ENCODE data around the gene TFAP2E. TPM values are rescaled to one million over a fixed set of nuclear protein-coding genes. Genes with fewer than 3 reads are reported as not detected.

The TFAP2E gene
- total RNA-seq: not detected
- long read RNA-seq: 0 reads

DNA sequence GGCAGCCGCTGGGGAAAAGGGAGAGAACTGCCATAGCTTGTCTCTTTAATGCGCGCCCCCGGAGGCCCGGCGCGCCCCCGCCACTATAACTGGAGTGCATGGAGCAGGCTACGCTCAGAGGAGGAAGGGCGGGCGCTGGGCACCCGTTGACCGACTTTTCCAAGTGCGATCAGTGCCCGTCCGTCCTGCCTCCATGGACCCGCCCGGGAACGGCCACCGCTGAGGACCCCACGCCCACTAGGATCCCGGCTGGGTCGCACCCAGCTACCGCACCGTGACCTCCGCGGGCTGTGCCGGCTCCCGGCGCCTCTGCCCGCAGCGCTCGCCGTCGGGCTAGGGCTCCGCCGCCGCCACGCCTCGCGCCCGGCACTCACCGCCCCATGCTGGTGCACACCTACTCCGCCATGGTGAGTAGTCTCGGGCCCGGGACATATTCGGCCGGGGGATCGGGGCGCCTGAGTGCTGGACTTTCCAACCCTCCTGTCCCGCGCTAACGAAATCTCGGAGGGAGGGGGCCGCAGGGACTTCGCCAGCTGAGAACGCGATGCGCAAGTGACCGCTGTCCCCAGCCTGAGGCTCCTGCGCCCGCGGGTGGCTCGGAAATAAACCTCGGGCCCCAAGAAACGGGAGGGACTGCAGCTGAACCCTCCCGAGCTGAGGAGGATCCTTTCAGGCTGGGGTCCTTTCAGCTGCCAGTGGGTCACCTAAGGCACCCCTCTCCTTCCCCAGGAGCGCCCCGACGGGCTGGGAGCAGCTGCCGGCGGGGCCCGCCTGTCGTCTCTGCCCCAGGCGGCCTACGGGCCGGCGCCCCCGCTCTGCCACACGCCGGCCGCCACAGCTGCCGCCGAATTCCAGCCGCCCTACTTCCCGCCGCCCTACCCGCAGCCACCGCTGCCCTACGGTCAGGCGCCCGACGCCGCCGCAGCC is at the start of gene TFAP2E:
Gene TFAP2E, plus strand, starts transcription at position 117 of the 927 bp plus-strand sequence. Its CDS starts 264 bp downstream, at position 381.
- DNase-seq (ENCODE audit: missing footprints): peak; percentile 75
- no peak for ATAC-seq
- intact Hi-C loops (cut with DNase I): no loop called here

DNA sequence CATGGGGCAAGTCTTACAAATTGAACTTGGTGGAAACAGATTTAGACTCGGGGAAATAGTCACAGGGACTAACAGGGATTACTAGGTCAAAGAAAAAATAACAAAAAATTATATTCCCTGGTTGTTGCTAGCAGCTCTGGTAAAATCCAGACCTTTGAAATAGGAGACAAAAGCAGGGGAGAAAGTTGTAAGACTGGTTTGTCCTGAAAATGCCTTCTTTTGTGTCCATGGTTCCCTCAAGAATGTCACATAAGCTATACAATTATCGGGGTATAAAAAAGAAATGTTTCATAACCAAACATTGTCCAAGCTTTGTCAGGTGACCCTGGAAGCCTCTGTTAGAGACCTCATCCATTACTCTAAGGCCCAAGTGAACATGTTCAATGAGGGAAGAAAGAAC is 49.0 kb upstream of the TFAP2E start:
- DNase-seq (ENCODE audit: missing footprints) (no peak), ATAC-seq (no peak)
- intact Hi-C loops (cut with DNase I): no loop called here

DNA sequence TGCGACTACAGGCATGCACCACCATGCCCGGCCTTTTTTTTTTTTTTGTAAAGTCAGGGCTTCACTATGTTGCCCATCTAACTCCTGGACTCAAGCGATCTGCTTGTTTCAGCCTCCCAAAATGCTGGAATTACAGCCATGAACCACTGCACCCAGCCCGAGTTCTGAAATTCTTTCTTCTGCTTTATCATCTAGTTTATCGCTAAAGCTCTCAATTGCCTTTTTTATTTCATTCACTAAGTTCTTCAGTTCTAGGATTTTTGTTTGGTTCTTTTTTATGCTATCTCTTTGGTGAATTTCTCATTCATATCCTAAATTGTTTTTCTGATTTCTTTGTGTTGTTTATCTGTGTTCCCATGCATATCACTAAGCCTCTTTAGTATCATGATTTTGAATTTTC is 42.9 kb upstream of the TFAP2E start:
- intact Hi-C loops (cut with DNase I): no loop called here
- ATAC-seq (no peak), DNase-seq (ENCODE audit: missing footprints) (no peak)

DNA sequence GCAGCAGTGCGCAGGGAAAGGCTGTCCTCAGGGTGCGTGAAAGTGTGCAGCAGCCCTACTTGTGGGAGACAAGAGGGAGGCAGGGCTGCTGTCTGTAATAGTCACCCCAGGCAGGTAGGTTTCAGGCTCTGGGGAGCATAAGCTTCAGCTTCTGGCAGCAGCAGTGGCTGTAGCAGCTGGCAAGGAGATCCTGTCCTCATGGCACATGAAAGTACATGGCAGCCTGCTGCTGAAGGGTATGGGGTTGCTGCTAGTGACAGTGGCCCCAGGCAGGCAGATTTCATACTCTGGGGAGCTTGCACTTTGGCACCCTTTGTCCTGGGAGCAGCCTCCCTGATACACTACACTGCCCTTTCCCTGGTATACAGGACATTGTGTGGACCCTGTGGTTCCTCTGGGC is 42.2 kb upstream of the TFAP2E start:
- intact Hi-C loops (cut with DNase I): no loop called here
- DNase-seq (ENCODE audit: missing footprints) (peak; percentile 60), ATAC-seq (peak; percentile 89)

DNA sequence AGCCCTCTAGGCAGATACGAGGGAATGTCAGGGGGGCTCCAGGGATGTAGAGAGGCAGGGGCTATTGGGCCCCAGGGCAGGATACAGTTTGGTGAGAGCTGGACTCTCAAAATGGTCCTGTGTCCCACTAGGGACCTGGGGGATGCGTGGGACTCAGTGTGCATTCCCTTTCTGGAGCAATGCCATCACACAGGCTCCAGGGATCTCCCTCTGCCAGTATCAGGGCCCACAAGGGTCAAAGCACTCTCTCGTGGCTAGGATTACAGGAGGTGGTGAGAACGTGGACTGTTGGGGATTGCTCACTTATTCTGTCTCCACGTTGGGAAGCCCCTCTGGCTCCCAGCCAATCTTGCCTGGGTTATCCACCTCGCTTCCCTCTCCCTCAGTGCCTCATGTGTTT is 41.7 kb upstream of the TFAP2E start:
- intact Hi-C loops (cut with DNase I): no loop called here
- ATAC-seq (peak; percentile 32), DNase-seq (ENCODE audit: missing footprints) (no peak)

DNA sequence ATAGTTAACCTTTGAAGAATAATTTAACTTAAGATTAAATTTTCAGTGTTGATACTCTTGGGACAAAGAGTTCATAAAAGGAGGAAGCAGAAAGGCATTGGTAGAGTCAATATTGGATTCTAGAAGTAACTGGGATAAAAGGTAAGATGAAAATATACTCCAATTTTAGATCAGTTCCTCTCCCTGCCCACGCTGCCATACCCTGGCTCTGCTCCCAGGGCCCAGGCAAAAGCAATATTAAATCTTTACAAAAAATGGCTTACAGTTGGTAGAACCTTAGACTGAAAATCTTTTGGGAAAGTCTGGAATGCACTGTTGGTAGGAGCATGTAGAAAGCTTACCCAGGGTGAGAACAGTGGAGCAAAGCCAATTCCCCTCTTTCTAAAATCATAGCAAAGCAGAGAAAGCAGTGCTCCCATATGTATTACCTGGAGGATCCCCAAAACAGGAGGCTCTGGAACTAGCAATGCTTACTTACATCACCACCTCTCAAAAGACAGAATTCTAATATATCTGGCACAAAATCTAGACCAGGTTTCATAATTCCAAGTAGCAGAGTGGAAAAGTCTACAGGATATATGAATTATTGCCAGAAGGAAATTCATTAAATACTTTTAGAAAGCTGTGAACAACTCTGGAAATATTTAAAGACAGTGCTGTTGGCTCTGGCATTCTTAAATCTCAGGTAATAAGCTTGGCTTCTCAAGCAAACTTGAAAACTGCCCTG is 40.5 kb upstream of the TFAP2E start:
- ATAC-seq (no peak), DNase-seq (ENCODE audit: missing footprints) (no peak)
- intact Hi-C loops (cut with DNase I): no loop called here

DNA sequence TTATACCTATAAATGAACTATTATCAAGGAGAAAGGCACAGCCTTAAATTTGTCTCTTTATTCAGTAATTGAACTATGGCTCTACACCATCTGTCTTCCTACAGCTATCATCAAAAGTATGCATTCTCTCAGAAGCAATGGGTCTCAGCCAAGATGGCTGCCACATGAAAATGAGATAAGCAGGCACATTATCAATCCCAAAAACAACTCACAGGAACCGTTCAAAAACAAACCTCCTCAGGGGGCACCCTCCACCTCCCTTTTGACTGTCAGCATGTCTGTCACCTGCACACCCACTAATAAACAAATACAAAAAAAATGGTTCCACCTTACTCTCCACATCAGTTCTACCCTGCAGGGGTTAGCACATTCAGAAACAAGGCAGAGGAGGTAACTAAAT is 39.5 kb upstream of the TFAP2E start:
- no peak for ATAC-seq
- intact Hi-C loops (cut with DNase I): no loop called here
- DNase-seq (ENCODE audit: missing footprints): no peak

DNA sequence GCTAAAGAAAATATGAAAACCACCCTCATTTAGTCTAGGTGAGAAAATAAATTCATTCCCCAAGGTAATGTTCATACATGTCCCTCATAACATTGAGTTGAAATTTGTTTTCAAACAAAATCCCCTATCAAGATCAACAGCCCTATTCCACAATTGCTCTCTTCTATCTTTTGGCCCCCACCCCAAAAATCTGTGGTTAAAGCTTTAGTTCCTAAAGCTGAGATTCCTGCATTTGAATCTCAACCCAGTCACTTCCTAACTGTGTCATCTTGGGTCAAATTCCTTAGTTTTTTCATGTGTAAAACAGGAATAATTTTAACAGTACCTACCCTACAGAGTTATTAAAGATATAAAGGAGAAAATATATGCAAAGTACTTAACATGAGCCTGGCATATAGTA is 37.9 kb upstream of the TFAP2E start:
- no peak for ATAC-seq
- no peak for DNase-seq (ENCODE audit: missing footprints)
- intact Hi-C loops (cut with DNase I): no loop called here

DNA sequence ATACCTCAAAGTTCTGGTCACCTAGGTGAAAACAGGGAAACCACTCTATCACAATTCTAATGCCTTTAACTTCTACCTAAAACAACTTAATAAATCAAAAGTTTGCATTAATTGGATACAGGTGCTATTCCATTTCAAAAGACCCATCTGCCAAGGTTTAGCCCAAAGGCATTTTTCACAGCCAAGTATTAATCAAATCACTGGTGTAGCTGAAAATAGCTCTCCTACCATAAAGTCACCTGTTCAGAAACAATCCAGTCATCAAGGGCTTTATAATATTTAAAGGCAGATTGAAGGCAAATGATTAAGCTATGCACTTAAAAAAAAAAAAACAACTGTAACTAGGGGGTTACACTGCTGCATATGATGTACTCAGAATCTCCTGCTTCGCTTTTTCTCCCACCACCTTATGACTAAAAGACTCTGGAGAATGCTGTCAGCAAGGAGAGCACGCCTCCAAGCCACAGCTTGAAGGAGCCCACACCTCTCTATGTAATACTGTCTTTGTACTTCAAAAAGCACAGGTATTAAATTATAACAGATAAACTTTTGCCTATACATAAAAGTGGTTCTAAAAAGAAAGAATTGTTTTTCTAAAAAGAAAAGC is 36.5 kb upstream of the TFAP2E start:
- intact Hi-C loops (cut with DNase I): no loop called here
- no peak for DNase-seq (ENCODE audit: missing footprints)
- ATAC-seq: no peak

DNA sequence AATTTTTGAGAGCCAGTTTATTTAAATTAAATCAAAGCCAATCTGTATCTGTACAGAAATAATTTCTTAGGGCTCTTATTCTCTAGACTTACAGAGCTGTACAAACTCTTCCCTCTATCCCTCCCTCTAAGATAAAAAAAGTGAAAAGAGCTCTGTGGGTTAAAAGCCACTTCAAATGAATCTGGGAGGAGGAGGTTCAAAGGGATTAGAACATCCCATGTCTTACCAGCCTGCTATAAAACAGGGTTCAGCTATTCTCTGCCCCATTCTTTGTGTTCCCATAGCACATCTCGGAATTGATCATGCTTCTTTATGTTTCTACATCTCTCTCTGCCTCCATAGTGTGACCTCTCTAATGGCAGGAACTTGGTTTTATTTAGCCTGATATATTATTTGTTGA is 35.3 kb upstream of the TFAP2E start:
- ATAC-seq (no peak), DNase-seq (ENCODE audit: missing footprints) (no peak)
- intact Hi-C loops (cut with DNase I): no loop called here

DNA sequence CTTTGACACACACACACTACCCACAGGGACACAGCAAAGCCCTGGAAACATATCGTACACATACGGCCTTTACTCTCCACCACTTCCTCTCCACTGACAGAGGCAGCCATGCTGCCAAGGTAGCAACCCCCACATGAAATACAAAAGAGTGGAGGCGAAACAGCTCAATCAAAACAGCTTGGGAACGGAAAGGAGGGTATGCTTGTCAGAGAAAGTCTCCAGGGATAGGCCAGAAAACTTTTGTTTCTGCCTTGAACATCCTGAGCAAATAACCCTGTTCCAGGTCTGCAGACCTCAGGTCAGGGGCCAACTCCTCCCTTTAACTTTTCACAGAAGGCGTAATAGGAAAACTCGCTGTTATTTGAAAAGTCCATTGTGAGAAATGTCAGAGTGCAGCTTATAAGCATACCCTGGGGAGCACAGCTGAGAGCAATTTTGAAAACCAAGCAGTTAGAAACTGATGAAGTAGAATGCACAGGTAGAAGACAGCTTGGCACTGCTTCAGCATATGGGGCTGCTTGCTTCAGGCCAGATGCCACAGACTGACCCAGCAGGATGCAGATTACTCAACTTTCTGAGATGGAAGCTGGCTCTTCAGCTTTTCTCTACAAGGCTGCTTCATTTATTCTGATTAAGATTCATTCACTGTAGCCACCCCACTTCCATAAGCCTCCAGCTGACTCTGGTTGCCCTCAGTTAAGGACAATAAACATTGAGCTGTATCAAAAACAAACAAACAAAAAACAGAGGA is 33.9 kb upstream of the TFAP2E start:
- DNase-seq (ENCODE audit: missing footprints): no peak
- intact Hi-C loops (cut with DNase I): no loop called here
- ATAC-seq: peak; percentile 29

DNA sequence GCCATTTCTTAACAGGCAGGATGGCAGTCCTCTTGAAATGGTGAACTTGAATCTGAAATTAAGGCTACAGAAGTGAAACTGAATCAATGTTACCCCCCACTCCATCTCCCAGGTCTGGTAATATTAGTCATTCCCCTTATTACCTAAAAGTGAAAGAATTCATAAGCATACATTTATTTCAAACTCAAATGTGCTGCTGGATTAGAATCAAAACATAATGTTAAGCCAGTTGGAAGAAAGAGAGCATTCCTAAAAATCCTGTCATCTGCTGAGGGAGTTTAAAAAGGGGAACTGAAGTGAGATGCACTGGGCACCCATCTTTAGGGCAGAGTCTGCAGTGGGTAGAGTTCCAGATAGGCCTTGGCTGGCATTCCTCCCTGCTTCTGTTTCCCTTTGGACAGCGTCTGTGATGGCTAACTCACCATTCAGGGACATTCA is 33.3 kb upstream of the TFAP2E start:
- intact Hi-C loops (cut with DNase I): loop anchor here (5.0 kb wide), 1 partner anchor 88 kb away; no protein-coding TSS in a partner anchor
- peak; percentile 49 for ATAC-seq

DNA sequence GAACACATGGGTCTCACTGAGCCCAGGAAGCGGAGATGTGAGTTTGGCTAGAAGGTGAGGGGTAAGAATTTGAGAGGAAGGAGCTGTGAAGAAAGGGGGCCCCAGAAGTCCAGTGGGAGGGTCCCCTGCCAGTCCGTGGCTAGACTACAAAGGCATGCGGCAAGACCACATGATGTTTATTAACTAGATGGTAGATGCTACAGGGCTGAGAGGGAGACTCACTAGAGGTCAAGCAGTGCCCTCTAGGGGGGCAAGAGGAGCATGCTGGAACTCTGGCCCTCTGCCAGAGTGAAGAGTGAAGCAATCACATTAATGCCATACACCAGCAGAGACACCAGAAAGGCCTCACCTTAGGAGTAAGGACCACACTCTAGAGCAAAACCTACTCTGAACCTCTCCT is 28.1 kb upstream of the TFAP2E start:
- intact Hi-C loops (cut with DNase I): loop anchor here (5.0 kb wide), 1 partner anchor 93 kb away; no protein-coding TSS in a partner anchor
- DNase-seq (ENCODE audit: missing footprints) (no peak), ATAC-seq (peak; percentile 84)

More for the DNA sequence above, 33.3 kb upstream of the TFAP2E start:
- DNase-seq (ENCODE audit: missing footprints): no peak

DNA sequence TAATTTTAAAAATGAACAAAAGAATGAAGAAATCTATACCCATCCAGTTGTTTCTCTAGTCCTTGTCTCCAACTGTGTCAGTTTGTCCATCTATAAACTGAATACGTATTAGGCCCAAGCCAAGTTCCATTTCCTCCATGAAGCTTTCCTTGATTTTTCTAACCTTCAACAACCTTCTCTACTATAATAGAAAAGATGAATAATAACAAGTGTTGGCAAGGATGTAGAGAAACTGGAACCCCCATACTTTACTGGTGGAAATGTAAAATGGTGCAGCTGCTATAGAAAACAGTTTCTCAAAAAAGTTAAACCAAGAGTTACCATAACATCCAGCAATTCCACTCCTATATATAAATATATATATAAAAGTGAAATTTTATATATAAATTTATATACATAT is 26.5 kb upstream of the TFAP2E start:
- DNase-seq (ENCODE audit: missing footprints) (no peak), ATAC-seq (no peak)
- intact Hi-C loops (cut with DNase I): no loop called here

DNA sequence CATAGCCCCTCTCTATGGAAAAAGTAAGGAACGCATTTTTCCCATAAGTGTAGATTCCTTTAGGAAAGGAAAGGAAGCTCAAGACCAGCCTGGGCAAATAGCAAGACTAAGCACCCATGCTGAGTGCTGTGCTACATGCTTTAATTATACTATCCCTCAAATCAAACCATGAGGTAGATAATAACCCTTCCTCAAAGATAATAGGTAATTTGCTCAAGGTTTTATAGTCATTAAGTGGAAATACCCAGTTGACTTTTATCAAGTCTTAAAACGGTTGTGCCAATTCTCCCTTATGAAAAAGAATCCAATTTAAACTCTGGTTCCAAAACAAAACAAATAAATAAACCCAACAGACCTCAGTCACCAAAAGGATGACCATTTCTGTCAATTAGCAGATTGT is 19.3 kb upstream of the TFAP2E start:
- DNase-seq (ENCODE audit: missing footprints) (no peak), ATAC-seq (no peak)
- intact Hi-C loops (cut with DNase I): loop anchor here (10.0 kb wide), 1 partner anchor 359 kb away; the partner anchor contains the start of gene SFPQ

DNA sequence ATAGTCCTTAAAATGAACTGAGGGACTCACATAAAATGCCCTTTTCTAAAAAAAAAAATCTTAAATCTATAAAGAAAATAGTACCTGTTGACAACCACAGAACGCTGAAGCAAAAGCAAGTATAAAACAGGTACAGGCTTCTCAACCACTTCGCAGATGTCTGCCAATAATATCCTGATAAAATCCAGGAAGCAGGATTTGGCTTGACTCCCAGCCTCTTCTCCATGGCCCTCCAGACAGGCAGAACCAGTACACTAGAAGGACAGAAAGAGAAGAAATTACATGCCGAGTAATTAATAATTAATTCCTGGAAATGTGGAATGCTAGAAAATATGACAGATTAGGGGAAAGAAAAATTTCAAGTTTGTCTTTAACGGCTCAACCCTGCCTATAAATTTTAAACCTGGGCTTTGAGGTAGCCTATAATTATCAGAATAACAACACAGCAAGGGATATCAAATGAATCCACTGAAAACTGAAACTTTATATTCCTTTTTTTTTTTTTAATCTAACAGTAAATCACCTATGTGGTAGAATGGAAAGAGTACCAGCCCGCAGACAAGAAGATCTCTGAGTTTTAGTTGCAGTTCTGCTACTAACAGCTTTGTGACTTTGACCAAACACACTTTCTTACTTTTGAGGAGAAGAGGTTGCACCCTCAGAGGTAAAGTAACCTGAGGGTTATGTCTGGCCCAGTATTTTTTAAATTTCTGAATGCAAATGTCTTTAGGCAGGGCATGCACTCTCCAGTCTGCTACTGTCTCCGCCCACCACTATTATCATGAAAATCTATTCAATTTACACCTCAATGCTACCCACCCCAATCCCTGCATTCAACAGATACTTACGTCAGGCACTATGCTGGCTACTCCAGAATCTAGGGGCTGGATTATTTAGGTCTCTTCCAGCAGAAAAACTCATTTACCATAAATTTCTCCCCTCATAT is 18.6 kb upstream of the TFAP2E start:
- intact Hi-C loops (cut with DNase I): loop anchor here (10.0 kb wide), 1 partner anchor 360 kb away; the partner anchor contains the start of gene SFPQ
- ATAC-seq: no peak
- DNase-seq (ENCODE audit: missing footprints): no peak

DNA sequence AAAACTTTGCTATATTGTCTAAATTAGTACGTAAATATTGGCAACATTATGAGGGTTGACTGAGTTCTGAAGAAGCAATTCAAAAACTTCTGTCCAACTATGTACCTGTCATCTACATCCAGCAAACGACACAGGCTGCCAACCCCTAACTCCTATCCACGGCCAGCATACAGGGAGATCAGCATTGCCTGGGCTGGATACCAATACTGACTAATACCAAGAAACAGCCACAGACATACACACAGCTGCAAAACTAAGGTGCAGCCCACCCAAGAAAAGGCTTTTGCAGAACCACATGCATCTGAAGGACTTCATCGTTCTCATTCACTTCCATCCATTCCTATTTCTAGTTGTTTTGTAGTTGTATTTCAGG is 17.9 kb upstream of the TFAP2E start:
- ATAC-seq: no peak
- DNase-seq (ENCODE audit: missing footprints): no peak
- intact Hi-C loops (cut with DNase I): loop anchor here (10.0 kb wide), 1 partner anchor 360 kb away; the partner anchor contains the start of gene SFPQ
